GM18951 (cell line): ENCODE measurements around the gene SECTM1.

ENCODE experiments used
- POLR2A ChIP-seq: IDR thresholded peaks from 4 replicates; pipeline ENCODE4 v1.6.1; 2011; ENCODE audit warnings: mild to moderate bottlenecking; ENCODE audit not compliant: insufficient read length, insufficient read depth; ENCODE audit errors: extremely low read depth
- in situ Hi-C: fragments of 300-500 bp; cut with MboI; formaldehyde crosslinking; loops from one replicate; pipeline ENCODE4 v1.12.0; 2022; ENCODE audit warnings: low sequenced_read_pairs, mixed read lengths, inconsistent platforms; ENCODE audit not compliant: unreplicated experiment

Gene SECTM1

GRCh38 chr17:82314012-82314726 lies 19.4 kb downstream of the SECTM1 start:
- no peak for TF ChIP-seq POLR2A
- in situ Hi-C loops, result no loop called here

- in situ Hi-C loops, result no loop called here
- no peak for TF ChIP-seq POLR2A
Measured at GRCh38 chr17:82313195-82314011, 20.2 kb downstream of the SECTM1 start.

- in situ Hi-C loops, result no loop called here
- TF ChIP-seq POLR2A, result no peak
Measured at GRCh38 chr17:82311971-82312370, 21.6 kb downstream of the SECTM1 start.

GRCh38 chr17:82310877-82311276 lies 22.7 kb downstream of the SECTM1 start:
- TF ChIP-seq POLR2A, result no peak
- in situ Hi-C loops, result no loop called here

- in situ Hi-C loops, result no loop called here
- no peak for TF ChIP-seq POLR2A
Measured at GRCh38 chr17:82309656-82310570, 23.7 kb downstream of the SECTM1 start.

- in situ Hi-C loops, result no loop called here
- TF ChIP-seq POLR2A, result no peak
Measured at GRCh38 chr17:82305727-82306300, 27.8 kb downstream of the SECTM1 start.

- in situ Hi-C loops, result no loop called here
- no peak for TF ChIP-seq POLR2A
Measured at GRCh38 chr17:82304826-82305726, 28.5 kb downstream of the SECTM1 start.

- in situ Hi-C loops, result no loop called here
- TF ChIP-seq POLR2A, result no peak
Measured at GRCh38 chr17:82303944-82304808, 29.4 kb downstream of the SECTM1 start.

GRCh38 chr17:82302991-82303943 lies 30.3 kb downstream of the SECTM1 start:
- in situ Hi-C loops, result no loop called here
- TF ChIP-seq POLR2A, result no peak

GRCh38 chr17:82302568-82302963 lies 31.0 kb downstream of the SECTM1 start:
- TF ChIP-seq POLR2A, result no peak
- in situ Hi-C loops, result no loop called here
